ENCODE measurements around the gene CORO6. TPM values are rescaled to one million over a fixed set of nuclear protein-coding genes. Genes with fewer than 3 reads are reported as not detected.

CORO6 gene
- total RNA-seq, 1 donor from 2014 or later = 0.47 TPM

Small RNA genes within 50 kb of the gene (small RNA-seq; reads per million reads assigned to genes)
- not detected for gene RNU6-920P

Other genes starting within 250 kb of the CORO6 start
- 170 TPM for gene TAOK1, start 232.5 kb downstream of the CORO6 start, total RNA-seq
- 0.78 TPM for gene ABHD15, start 55.9 kb downstream of the CORO6 start, total RNA-seq
- 6.9 TPM for gene TP53I13, start 54.2 kb downstream of the CORO6 start, total RNA-seq
- 29.6 TPM for gene GIT1, start 33.3 kb downstream of the CORO6 start, total RNA-seq
- gene ANKRD13B, start 29.8 kb downstream of the CORO6 start, total RNA-seq = 28.1 TPM

All from occipital lobe (tissue), 2 donors.